ENCODE data around the gene RNF223. TPM values are rescaled to one million over a fixed set of nuclear protein-coding genes. Genes with fewer than 3 reads are reported as not detected.
A peak's percentile ranks its signal among the peaks of the same experiment; 100 is the strongest.

RNF223 gene
- polyA plus RNA-seq, 2 of the 4 experiments (the other 2 are of a cell fraction), result 0.08 TPM; not detected in 1

DNA sequence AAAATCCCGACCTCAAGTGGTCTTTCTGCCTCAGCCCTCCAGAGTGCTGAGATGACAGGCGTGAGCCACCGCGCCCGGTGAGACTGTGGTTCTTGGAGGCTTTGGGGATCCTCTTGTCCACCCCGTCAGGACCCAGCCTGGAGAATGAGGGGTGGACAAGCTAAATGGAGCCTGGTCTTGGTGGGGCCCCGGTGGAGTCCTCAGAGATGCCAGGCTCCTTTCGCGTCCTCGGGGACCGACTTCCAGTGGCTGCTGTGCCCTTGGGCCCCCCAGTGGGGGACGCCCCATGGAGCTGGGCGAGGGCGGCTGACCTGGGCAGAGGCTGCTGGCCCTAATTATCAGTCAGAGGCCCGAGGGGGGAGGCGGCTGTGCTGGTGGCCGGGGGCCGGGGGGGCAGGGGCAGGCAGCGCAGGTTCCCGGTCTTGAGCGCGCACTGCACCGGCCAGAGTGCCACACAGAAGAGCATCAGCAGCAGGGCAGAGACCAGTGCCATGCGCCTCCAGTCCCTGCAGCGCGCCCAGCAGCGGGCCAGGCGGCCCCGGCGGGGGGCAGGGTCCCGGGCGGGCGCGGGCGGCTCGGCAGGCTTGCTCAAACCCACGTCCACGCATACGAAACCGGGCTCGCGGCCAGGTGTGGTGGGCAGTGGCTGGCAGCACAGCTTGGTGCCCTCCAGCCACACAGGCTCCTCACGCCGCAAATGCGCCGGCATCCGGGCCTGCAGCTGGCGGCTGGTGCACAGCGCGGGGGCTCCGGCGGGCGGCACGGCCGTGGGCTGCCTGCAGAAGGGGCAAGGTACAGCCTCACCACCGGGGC, 2.4 kb downstream of the RNF223 start:
- H3K4me1 ChIP-seq, result peaks cover 32% of the 10 kb centered on the region
- no peak overlapping the region for H3K4me3 ChIP-seq
- no peak for FAIRE-seq
- no peak for TF ChIP-seq MAFK (IDR thresholded peaks at IDR 0.05; ENCODE audit: partially characterized antibody)
- TF ChIP-seq, protein P1, sequence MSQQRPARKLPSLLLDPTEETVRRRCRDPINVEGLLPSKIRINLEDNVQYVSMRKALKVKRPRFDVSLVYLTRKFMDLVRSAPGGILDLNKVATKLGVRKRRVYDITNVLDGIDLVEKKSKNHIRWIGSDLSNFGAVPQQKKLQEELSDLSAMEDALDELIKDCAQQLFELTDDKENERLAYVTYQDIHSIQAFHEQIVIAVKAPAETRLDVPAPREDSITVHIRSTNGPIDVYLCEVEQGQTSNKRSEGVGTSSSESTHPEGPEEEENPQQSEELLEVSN (IDR thresholded peaks at IDR 0.05; ENCODE audit: borderline replicate concordance, low read depth), result no peak
- no peak for TF ChIP-seq CBX2 (IDR thresholded peaks at IDR 0.05; ENCODE audit: borderline replicate concordance, low read depth)
- H3K27ac ChIP-seq, result no peak overlapping the region
- no peak for DNase-seq (ENCODE audit: low read depth in 1 of 2, low spot score in 1 of 2)
- POLR2A ChIA-PET, result interaction anchor here (1.1 kb wide), 1 partner anchor 8 kb away, joined by 3 read pairs; no protein-coding TSS in a partner anchor
- no peaks in the 10 kb centered on the region for H3K9me3 ChIP-seq
- no peak overlapping the region for H3K4me2 ChIP-seq
- CTCF ChIA-PET, result interaction anchor here (1.1 to 3.0 kb wide), 5 partner anchors 8 to 69 kb away, joined by 3 to 11 read pairs (median 5); partner anchors contain the start of gene AGRN
- 80% methylated on average over 3 of the region's 56 CpGs for WGBS (ENCODE audit: missing lambda C conversion rate)
- no peak for ATAC-seq

GRCh38 chr1:1069711-1070676, 4.1 kb downstream of the RNF223 start:
- peak overlapping the region; percentile 60 for H3K4me3 ChIP-seq
- DNase-seq (ENCODE audit: low read depth in 1 of 2, low spot score in 1 of 2) (no peak), FAIRE-seq (no peak), ATAC-seq (peak in 1 of 2 experiments; percentile 39; a peak in 3 of 6 replicates)
- peak overlapping the region; percentile 96 for H3K4me2 ChIP-seq
- WGBS (ENCODE audit: missing lambda C conversion rate), result 53% methylated on average over 8 of the region's 40 CpGs
- H3K9me3 ChIP-seq, result no peaks in the 10 kb centered on the region
- H3K27ac ChIP-seq, result peak overlapping the region; percentile 76 to 88
- CTCF ChIA-PET, result interaction anchor here (1.3 to 3.0 kb wide), 4 partner anchors 10 to 89 kb away, joined by 3 to 11 read pairs (median 4); partner anchors contain the start of gene PERM1
- peaks cover 33% of the 10 kb centered on the region for H3K4me1 ChIP-seq
- TF ChIP-seq HOXA7 (CRISPR knock-in tag; IDR thresholded peaks at IDR 0.05) (no peak), SREBF2 (IDR thresholded peaks at IDR 0.05) (no peak), EHF (CRISPR knock-in tag; IDR thresholded peaks at IDR 0.05) (no peak), EP300 (IDR thresholded peaks at IDR 0.05) (no peak), BHLHE40 (IDR thresholded peaks at IDR 0.05; ENCODE audit: low read depth, low read length) (no peak), USF2 (IDR thresholded peaks at IDR 0.05) (no peak), TFCP2L1 (CRISPR knock-in tag; IDR thresholded peaks at IDR 0.05) (no peak), ZNF302 (CRISPR knock-in tag; IDR thresholded peaks at IDR 0.05) (no peak), MAZ (IDR thresholded peaks at IDR 0.05; ENCODE audit: borderline replicate concordance, low read depth, low read length) (no peak), SMC3 (IDR thresholded peaks at IDR 0.05) (no peak)
- TF ChIP-seq, protein P2, sequence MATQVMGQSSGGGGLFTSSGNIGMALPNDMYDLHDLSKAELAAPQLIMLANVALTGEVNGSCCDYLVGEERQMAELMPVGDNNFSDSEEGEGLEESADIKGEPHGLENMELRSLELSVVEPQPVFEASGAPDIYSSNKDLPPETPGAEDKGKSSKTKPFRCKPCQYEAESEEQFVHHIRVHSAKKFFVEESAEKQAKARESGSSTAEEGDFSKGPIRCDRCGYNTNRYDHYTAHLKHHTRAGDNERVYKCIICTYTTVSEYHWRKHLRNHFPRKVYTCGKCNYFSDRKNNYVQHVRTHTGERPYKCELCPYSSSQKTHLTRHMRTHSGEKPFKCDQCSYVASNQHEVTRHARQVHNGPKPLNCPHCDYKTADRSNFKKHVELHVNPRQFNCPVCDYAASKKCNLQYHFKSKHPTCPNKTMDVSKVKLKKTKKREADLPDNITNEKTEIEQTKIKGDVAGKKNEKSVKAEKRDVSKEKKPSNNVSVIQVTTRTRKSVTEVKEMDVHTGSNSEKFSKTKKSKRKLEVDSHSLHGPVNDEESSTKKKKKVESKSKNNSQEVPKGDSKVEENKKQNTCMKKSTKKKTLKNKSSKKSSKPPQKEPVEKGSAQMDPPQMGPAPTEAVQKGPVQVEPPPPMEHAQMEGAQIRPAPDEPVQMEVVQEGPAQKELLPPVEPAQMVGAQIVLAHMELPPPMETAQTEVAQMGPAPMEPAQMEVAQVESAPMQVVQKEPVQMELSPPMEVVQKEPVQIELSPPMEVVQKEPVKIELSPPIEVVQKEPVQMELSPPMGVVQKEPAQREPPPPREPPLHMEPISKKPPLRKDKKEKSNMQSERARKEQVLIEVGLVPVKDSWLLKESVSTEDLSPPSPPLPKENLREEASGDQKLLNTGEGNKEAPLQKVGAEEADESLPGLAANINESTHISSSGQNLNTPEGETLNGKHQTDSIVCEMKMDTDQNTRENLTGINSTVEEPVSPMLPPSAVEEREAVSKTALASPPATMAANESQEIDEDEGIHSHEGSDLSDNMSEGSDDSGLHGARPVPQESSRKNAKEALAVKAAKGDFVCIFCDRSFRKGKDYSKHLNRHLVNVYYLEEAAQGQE (IDR thresholded peaks at IDR 0.05), result no peak
- TF ChIP-seq, protein P3, sequence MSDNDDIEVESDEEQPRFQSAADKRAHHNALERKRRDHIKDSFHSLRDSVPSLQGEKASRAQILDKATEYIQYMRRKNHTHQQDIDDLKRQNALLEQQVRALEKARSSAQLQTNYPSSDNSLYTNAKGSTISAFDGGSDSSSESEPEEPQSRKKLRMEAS (IDR thresholded peaks at IDR 0.05), result no peak
- TF ChIP-seq, protein P4, sequence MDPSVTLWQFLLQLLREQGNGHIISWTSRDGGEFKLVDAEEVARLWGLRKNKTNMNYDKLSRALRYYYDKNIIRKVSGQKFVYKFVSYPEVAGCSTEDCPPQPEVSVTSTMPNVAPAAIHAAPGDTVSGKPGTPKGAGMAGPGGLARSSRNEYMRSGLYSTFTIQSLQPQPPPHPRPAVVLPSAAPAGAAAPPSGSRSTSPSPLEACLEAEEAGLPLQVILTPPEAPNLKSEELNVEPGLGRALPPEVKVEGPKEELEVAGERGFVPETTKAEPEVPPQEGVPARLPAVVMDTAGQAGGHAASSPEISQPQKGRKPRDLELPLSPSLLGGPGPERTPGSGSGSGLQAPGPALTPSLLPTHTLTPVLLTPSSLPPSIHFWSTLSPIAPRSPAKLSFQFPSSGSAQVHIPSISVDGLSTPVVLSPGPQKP (IDR thresholded peaks at IDR 0.05; ENCODE audit: low read depth, low read length), result no peak
- POLR2A ChIA-PET, result interaction anchor here (1.1 to 1.2 kb wide), 3 partner anchors 10 to 50 kb away, joined by 3 read pairs; partner anchors contain the start of gene AGRN
